HCT116 (cell line): ENCODE measurements around the gene RAP1B. TPM values are rescaled to one million over a fixed set of nuclear protein-coding genes. Genes with fewer than 3 reads are reported as not detected.

Experiments used
- ATAC-seq: fragments of 200-7000 bp; cut with Tn5 transposase; 2 replicates; pipeline ENCODE4 v1.9.1; 2020; ENCODE audit warnings: mild to moderate bottlenecking, moderate library complexity
- BruUV-seq: library from RNA; stranded (reverse); fragments of 400-500 nt; replicated peaks from 2 replicates; lab custom pipeline; 2021; lab: Mats Ljungman, UMichigan
- CTCF ChIA-PET: fragments of 300-600 bp; sonication (Branson Sonifier 250); formaldehyde crosslinking; loops from one replicate; lab custom pipeline; 2021; ENCODE audit warnings: antibody characterized with exemption; lab: Charles Lee
- POLR2A ChIA-PET: fragments of 300-600, 350-600 bp; sonication (Branson Sonifier 250); formaldehyde crosslinking; loops from one replicate; lab custom pipeline; 2021; ENCODE audit warnings: antibody characterized with exemption; lab: Charles Lee
- RAD21 ChIA-PET, 2 experiments: fragments of 300-600 bp; sonication (Branson Sonifier 250); formaldehyde crosslinking; loops; one replicate each; lab custom pipeline; 2023; ENCODE audit warnings: low total read pairs in 2 of 2; ENCODE audit not compliant: uncharacterized antibody in 2 of 2, unreplicated experiment in 2 of 2, low non-redundant PET in 1 of 2; lab: Charles Lee
- DNase-seq: peaks from one replicate; pipeline ENCODE4 v3.0.0-alpha.2; 2010; ENCODE audit warnings: low read depth, low spot score
- H2AFZ ChIP-seq: fragments of 200-600 bp; shearing (Covaris generic), sonication (generic); 2 replicates; pipeline ENCODE4 v1.6.1; 2017; ENCODE audit warnings: low read depth, mixed run types, mixed read lengths, antibody characterized with exemption, low read length; ENCODE audit not compliant: poor library complexity, severe bottlenecking
- H3K27ac ChIP-seq: 2 replicates; pipeline ENCODE4 v1.5.1; 2012; ENCODE audit warnings: low read depth, low read length
- H3K27me3 ChIP-seq: fragments of 200-600 bp; sonication (generic); 2 replicates; pipeline ENCODE4 v1.6.1; 2016; ENCODE audit warnings: mixed run types, low read length, mixed read lengths; ENCODE audit not compliant: insufficient read depth
- H3K36me3 ChIP-seq, 2 experiments: fragments of 200-500 bp in 1 of 2; fragments of 200-600 bp in 1 of 2; sonication (Bioruptor generic) in 1 of 2; sonication (generic) in 1 of 2; 2 replicates each; pipeline versions ENCODE4 v1.5.1 to v1.6.1; 2014 to 2016; ENCODE audit warnings: low read length in 2 of 2, inconsistent platforms in 1 of 2, mixed read lengths in 1 of 2, mixed run types in 1 of 2; ENCODE audit not compliant: insufficient read depth in 2 of 2, control insufficient read depth in 1 of 2
- H3K4me1 ChIP-seq, 2 experiments: fragments of 200-600 bp in 1 of 2; sonication (generic) in 1 of 2; 2 replicates each; pipeline versions ENCODE4 v1.5.1 to v1.6.1; 2012 to 2017; ENCODE audit warnings: low read length in 2 of 2, inconsistent platforms in 1 of 2, mild to moderate bottlenecking in 1 of 2, mixed read lengths in 1 of 2, mixed run types in 1 of 2, moderate library complexity in 1 of 2; ENCODE audit not compliant: insufficient read depth in 2 of 2, control insufficient read depth in 1 of 2
- H3K4me2 ChIP-seq: fragments of 200-600 bp; sonication (generic); 2 replicates; pipeline ENCODE4 v1.6.1; 2017; ENCODE audit warnings: mixed run types, low read length, mixed read lengths
- H3K4me3 ChIP-seq, 2 experiments: fragments of 200-600 bp in 1 of 2; sonication (generic) in 1 of 2; replicated peaks in 1 of 2; 2 replicates each; pipeline ENCODE4 v1.5.1; 2011 to 2016; ENCODE audit warnings: low read length in 2 of 2, control low read depth in 1 of 2, low read depth in 1 of 2, mild to moderate bottlenecking in 1 of 2, mixed read lengths in 1 of 2, mixed run types in 1 of 2
- H3K79me2 ChIP-seq: fragments of 200-600 bp; sonication (generic); 2 replicates; pipeline ENCODE4 v1.6.1; 2017; ENCODE audit warnings: mild to moderate bottlenecking, mixed run types, low read length, moderate library complexity, mixed read lengths; ENCODE audit not compliant: insufficient read depth
- H3K9ac ChIP-seq: fragments of 200-600 bp; sonication (generic); 2 replicates; pipeline ENCODE4 v1.6.1; 2016; ENCODE audit warnings: low read length, mixed read lengths
- H3K9me2 ChIP-seq: fragments of 200-600 bp; sonication (generic), shearing (Covaris generic); 2 replicates; pipeline ENCODE4 v1.6.1; 2017; ENCODE audit warnings: mixed run types, mild to moderate bottlenecking, moderate library complexity; ENCODE audit not compliant: insufficient read depth
- H3K9me3 ChIP-seq, 2 experiments: fragments of 200-500 bp in 1 of 2; fragments of 200-600 bp in 1 of 2; sonication (Bioruptor generic) in 1 of 2; sonication (generic) in 1 of 2; 2 replicates each; pipeline ENCODE4 v1.6.1; 2014 to 2017; ENCODE audit warnings: low read length in 2 of 2, mixed read lengths in 2 of 2, inconsistent platforms in 1 of 2, low read depth in 1 of 2, mild to moderate bottlenecking in 1 of 2, mixed run types in 1 of 2, moderate library complexity in 1 of 2; ENCODE audit not compliant: control insufficient read depth in 1 of 2, insufficient read depth in 1 of 2
- H4K20me1 ChIP-seq: fragments of 200-600 bp; sonication (generic), shearing (Covaris generic); 2 replicates; pipeline ENCODE4 v1.6.1; 2017; ENCODE audit warnings: mixed run types, mild to moderate bottlenecking, moderate library complexity; ENCODE audit not compliant: insufficient read depth
- CBX3 ChIP-seq: IDR thresholded peaks from 2 replicates; pipeline ENCODE4 v1.6.1; 2012; ENCODE audit warnings: low read depth
- EGR1 ChIP-seq: IDR thresholded peaks from 2 replicates; pipeline ENCODE4 v1.6.1; 2012; ENCODE audit warnings: low read depth
- ELF1 ChIP-seq: IDR thresholded peaks from 2 replicates; pipeline ENCODE4 v1.6.1; 2012; ENCODE audit warnings: low read depth, borderline replicate concordance
- EZH2 ChIP-seq: fragments of 200-600 bp; sonication (generic); IDR thresholded peaks from 2 replicates; pipeline ENCODE4 v1.6.1; 2017; ENCODE audit warnings: antibody characterized with exemption, mixed run types
- EZH2phosphoT487 ChIP-seq: fragments of 200-600 bp; IDR thresholded peaks from 2 replicates; pipeline ENCODE4 v1.6.1; 2018; ENCODE audit warnings: antibody characterized with exemption, borderline replicate concordance
- JUND ChIP-seq: IDR thresholded peaks from 2 replicates; pipeline ENCODE4 v1.6.1; 2012
- POLR2A ChIP-seq: IDR thresholded peaks from 2 replicates; pipeline ENCODE4 v1.7.0; 2011; ENCODE audit warnings: borderline replicate concordance; ENCODE audit not compliant: insufficient read depth, insufficient read length; ENCODE audit errors: extremely low read depth
- POLR2AphosphoS5 ChIP-seq: IDR thresholded peaks from 2 replicates; pipeline ENCODE4 v1.6.1; 2011; ENCODE audit warnings: mild to moderate bottlenecking, low read depth, low read length, moderate library complexity
- RAD21 ChIP-seq: IDR thresholded peaks from 2 replicates; pipeline ENCODE4 v1.6.1; 2012; ENCODE audit warnings: low read depth, mild to moderate bottlenecking
- SIN3A ChIP-seq: IDR thresholded peaks from 2 replicates; pipeline ENCODE4 v1.6.1; 2012; ENCODE audit warnings: low read depth
- SP1 ChIP-seq: IDR thresholded peaks from 2 replicates; pipeline ENCODE4 v1.6.1; 2012; ENCODE audit warnings: low read depth
- SRF ChIP-seq: IDR thresholded peaks from 2 replicates; pipeline ENCODE4 v1.6.1; 2012; ENCODE audit warnings: low read depth
- TCF7L2 ChIP-seq: IDR thresholded peaks from 2 replicates; pipeline ENCODE4 v1.7.0; 2011; ENCODE audit warnings: borderline replicate concordance, inconsistent platforms; ENCODE audit not compliant: insufficient read depth, insufficient read length; ENCODE audit errors: extremely low read depth
- YY1 ChIP-seq: IDR thresholded peaks from 2 replicates; pipeline ENCODE4 v1.6.1; 2011; ENCODE audit warnings: low read length, low read depth, moderate library complexity, mild to moderate bottlenecking; ENCODE audit not compliant: insufficient replicate concordance; ENCODE audit errors: extremely low read depth
- intact Hi-C: fragments of 100-400 bp; cut with micrococcal nuclease; formaldehyde crosslinking; loops from 2 replicates; pipeline ENCODE4 v1.10.0; 2022
- total RNA-seq: library from RNA; stranded (reverse); gene quantifications from one replicate; pipeline ENCODE4 v1.2.1, GENCODE V29; 2021; ENCODE audit not compliant: unreplicated experiment
- TF ChIP-seq, protein P1 (sequence below), 3 experiments: fragments of 200-600 bp in 1 of 3; sonication (generic) in 1 of 3; IDR thresholded peaks in 2 of 3; conservative IDR thresholded peaks in 1 of 3; 2 replicates each; pipeline ENCODE4 v1.5.1; 2012 to 2017; ENCODE audit warnings: low read depth in 2 of 3, low read length in 2 of 3, antibody characterized with exemption in 1 of 3, borderline replicate concordance in 1 of 3, control low read depth in 1 of 3, mild to moderate bottlenecking in 1 of 3, mixed read lengths in 1 of 3, mixed run types in 1 of 3, moderate library complexity in 1 of 3; ENCODE audit not compliant: insufficient read depth in 1 of 3
- TF ChIP-seq, protein P2 (sequence below): IDR thresholded peaks from 2 replicates; pipeline ENCODE4 v1.6.1; 2012; ENCODE audit warnings: low read depth
- TF ChIP-seq, protein P3 (sequence below): IDR thresholded peaks from 2 replicates; pipeline ENCODE4 v1.6.1; 2012
- TF ChIP-seq, protein P4 (sequence below): IDR thresholded peaks from 2 replicates; pipeline ENCODE4 v1.6.1; 2012

RAP1B gene
- total RNA-seq, 1 experiment from 2014 or later = 79.2 TPM

- Histone ChIP-seq H3K27me3 (no peaks in the 10 kb centered on the region), H3K9ac (no peak overlapping the region), H2AFZ (no peak overlapping the region), H3K79me2 (peaks cover 60% of the 10 kb centered on the region), H3K4me3 (no peak overlapping the region), H4K20me1 (no peaks in the 10 kb centered on the region), H3K4me2 (no peak overlapping the region), H3K27ac (no peak overlapping the region), H3K9me2 (no peaks in the 10 kb centered on the region), H3K36me3 (peaks cover 2 to 5% of the 10 kb centered on the region in 2 experiments; a peak in 2 of 4 replicates), H3K9me3 (no peaks in the 10 kb centered on the region), H3K4me1 (no peaks in the 10 kb centered on the region)
- no peak for DNase-seq
- no peak for ATAC-seq
- TF ChIP-seq SRF (no peak), SP1 (no peak), YY1 (no peak), TCF7L2 (no peak), POLR2AphosphoS5 (no peak), RAD21 (no peak), CBX3 (no peak), EZH2 (no peak), ELF1 (no peak), SIN3A (no peak), EGR1 (no peak), POLR2A (no peak), JUND (no peak), EZH2phosphoT487 (no peak)
- TF ChIP-seq, protein P1, sequence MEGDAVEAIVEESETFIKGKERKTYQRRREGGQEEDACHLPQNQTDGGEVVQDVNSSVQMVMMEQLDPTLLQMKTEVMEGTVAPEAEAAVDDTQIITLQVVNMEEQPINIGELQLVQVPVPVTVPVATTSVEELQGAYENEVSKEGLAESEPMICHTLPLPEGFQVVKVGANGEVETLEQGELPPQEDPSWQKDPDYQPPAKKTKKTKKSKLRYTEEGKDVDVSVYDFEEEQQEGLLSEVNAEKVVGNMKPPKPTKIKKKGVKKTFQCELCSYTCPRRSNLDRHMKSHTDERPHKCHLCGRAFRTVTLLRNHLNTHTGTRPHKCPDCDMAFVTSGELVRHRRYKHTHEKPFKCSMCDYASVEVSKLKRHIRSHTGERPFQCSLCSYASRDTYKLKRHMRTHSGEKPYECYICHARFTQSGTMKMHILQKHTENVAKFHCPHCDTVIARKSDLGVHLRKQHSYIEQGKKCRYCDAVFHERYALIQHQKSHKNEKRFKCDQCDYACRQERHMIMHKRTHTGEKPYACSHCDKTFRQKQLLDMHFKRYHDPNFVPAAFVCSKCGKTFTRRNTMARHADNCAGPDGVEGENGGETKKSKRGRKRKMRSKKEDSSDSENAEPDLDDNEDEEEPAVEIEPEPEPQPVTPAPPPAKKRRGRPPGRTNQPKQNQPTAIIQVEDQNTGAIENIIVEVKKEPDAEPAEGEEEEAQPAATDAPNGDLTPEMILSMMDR (IDR thresholded peaks at IDR 0.05 in 2 of 3, conservative IDR thresholded peaks at IDR 0.05 in 1 of 3; ENCODE audit: borderline replicate concordance in 1 of 3, insufficient read depth in 1 of 3, low read depth in 2 of 3, low read length in 2 of 3) = no peak
- TF ChIP-seq, protein P2, sequence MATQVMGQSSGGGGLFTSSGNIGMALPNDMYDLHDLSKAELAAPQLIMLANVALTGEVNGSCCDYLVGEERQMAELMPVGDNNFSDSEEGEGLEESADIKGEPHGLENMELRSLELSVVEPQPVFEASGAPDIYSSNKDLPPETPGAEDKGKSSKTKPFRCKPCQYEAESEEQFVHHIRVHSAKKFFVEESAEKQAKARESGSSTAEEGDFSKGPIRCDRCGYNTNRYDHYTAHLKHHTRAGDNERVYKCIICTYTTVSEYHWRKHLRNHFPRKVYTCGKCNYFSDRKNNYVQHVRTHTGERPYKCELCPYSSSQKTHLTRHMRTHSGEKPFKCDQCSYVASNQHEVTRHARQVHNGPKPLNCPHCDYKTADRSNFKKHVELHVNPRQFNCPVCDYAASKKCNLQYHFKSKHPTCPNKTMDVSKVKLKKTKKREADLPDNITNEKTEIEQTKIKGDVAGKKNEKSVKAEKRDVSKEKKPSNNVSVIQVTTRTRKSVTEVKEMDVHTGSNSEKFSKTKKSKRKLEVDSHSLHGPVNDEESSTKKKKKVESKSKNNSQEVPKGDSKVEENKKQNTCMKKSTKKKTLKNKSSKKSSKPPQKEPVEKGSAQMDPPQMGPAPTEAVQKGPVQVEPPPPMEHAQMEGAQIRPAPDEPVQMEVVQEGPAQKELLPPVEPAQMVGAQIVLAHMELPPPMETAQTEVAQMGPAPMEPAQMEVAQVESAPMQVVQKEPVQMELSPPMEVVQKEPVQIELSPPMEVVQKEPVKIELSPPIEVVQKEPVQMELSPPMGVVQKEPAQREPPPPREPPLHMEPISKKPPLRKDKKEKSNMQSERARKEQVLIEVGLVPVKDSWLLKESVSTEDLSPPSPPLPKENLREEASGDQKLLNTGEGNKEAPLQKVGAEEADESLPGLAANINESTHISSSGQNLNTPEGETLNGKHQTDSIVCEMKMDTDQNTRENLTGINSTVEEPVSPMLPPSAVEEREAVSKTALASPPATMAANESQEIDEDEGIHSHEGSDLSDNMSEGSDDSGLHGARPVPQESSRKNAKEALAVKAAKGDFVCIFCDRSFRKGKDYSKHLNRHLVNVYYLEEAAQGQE = no peak
- TF ChIP-seq, protein P3, sequence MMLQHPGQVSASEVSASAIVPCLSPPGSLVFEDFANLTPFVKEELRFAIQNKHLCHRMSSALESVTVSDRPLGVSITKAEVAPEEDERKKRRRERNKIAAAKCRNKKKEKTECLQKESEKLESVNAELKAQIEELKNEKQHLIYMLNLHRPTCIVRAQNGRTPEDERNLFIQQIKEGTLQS = no peak
- TF ChIP-seq, protein P4, sequence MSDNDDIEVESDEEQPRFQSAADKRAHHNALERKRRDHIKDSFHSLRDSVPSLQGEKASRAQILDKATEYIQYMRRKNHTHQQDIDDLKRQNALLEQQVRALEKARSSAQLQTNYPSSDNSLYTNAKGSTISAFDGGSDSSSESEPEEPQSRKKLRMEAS = no peak
- ChIA-PET RAD21 (no interaction called here), CTCF (no interaction called here), POLR2A (no interaction called here)
- BruUV-seq = no TSS peak
- intact Hi-C loops = no loop called here
These were observed 37.5 kb downstream of the RAP1B start for GRCh38 chr12:68648179-68648578.
